CD4-positive, alpha-beta memory T cell (primary cell): ENCODE data around the gene POU2F3. TPM values are rescaled to one million over a fixed set of nuclear protein-coding genes. Genes with fewer than 3 reads are reported as not detected.

ENCODE experiments used
- CTCF ChIA-PET: fragments of 350-600 bp; sonication (Branson Sonifier 250); formaldehyde crosslinking; loops from one replicate; lab custom pipeline; 2021; ENCODE audit warnings: inconsistent platforms; ENCODE audit not compliant: partially characterized antibody; lab: Charles Lee
- POLR2A ChIA-PET: fragments of 350-600 bp; sonication (Branson Sonifier 250); formaldehyde crosslinking; loops from one replicate; lab custom pipeline; 2021; ENCODE audit not compliant: partially characterized antibody; lab: Charles Lee
- DNase-seq, 5 donors: peaks; one replicate each; pipeline versions ENCODE4 v3.0.0 to v3.0.0-alpha.2; 2020 to 2022; ENCODE audit warnings: mixed read lengths in 1 of 5
- H3K27ac ChIP-seq: one replicate; pipeline ENCODE4 v1.7.0; 2013; ENCODE audit warnings: low read depth, low read length
- H3K27me3 ChIP-seq: 2 replicates; pipeline ENCODE4 v1.7.0; 2013; ENCODE audit warnings: mild to moderate bottlenecking, low read length, moderate library complexity; ENCODE audit not compliant: insufficient read depth
- H3K36me3 ChIP-seq: 2 replicates; pipeline ENCODE4 v1.7.0; 2013; ENCODE audit warnings: mild to moderate bottlenecking, low read length, moderate library complexity; ENCODE audit not compliant: insufficient read depth
- H3K4me1 ChIP-seq: 2 replicates; pipeline ENCODE4 v1.7.0; 2013; ENCODE audit warnings: mild to moderate bottlenecking, low read length, moderate library complexity; ENCODE audit not compliant: insufficient read depth
- H3K4me3 ChIP-seq, 2 donors: one replicate each; pipeline ENCODE4 v1.7.0; 2013; ENCODE audit warnings: low read length in 2 of 2, mild to moderate bottlenecking in 1 of 2
- H3K9me3 ChIP-seq, 2 donors: one replicate each; pipeline ENCODE4 v1.7.0; 2013; ENCODE audit warnings: low read length in 2 of 2, control low read depth in 1 of 2; ENCODE audit not compliant: control insufficient read depth in 1 of 2
- H3K27ac Mint-ChIP-seq, 7 donors: one replicate each; pipeline ENCODE4 v1.8.0; 2020 to 2021; ENCODE audit warnings: mixed read lengths in 7 of 7, mild to moderate bottlenecking in 6 of 7, inconsistent platforms in 3 of 7, moderate library complexity in 3 of 7
- H3K27me3 Mint-ChIP-seq, 2 donors: one replicate each; pipeline ENCODE4 v1.8.0; 2020 to 2021; ENCODE audit warnings: mixed read lengths in 2 of 2
- H3K36me3 Mint-ChIP-seq, 2 donors: one replicate each; pipeline ENCODE4 v1.8.0; 2020 to 2021; ENCODE audit warnings: mixed read lengths in 2 of 2, inconsistent platforms in 1 of 2, mild to moderate bottlenecking in 1 of 2
- H3K4me1 Mint-ChIP-seq, 4 donors: one replicate each; pipeline ENCODE4 v1.8.0; 2020 to 2021; ENCODE audit warnings: mixed read lengths in 4 of 4, mild to moderate bottlenecking in 1 of 4
- H3K4me3 Mint-ChIP-seq, 8 donors: one replicate each; pipeline ENCODE4 v1.8.0; 2020 to 2021; ENCODE audit warnings: mixed read lengths in 8 of 8, mild to moderate bottlenecking in 7 of 8, moderate library complexity in 6 of 8, inconsistent platforms in 3 of 8
- H3K9me3 Mint-ChIP-seq, 8 donors: one replicate each; pipeline ENCODE4 v1.8.0; 2020 to 2021; ENCODE audit warnings: mixed read lengths in 8 of 8, mild to moderate bottlenecking in 5 of 8, inconsistent platforms in 3 of 8, moderate library complexity in 1 of 8
- intact Hi-C: fragments of 100-400 bp; cut with micrococcal nuclease; formaldehyde crosslinking; loops from one replicate; pipeline ENCODE4 v1.15.1; 2023
- polyA plus RNA-seq, 2 donors: library from polyadenylated mRNA; unstranded; fragments of 300-500 nt; fragmentation: Illumina TruSeq; gene quantifications; one replicate each; pipeline ENCODE4 v1.2.3, GENCODE V29; 2021
- total RNA-seq, 2 experiments: library from RNA; stranded (reverse); gene quantifications; one replicate each; pipeline ENCODE4 v1.2.3, GENCODE V29; 2021

POU2F3 gene
- total and polyA plus RNA-seq, 4 experiments from 2014 or later, result not detected

DNA sequence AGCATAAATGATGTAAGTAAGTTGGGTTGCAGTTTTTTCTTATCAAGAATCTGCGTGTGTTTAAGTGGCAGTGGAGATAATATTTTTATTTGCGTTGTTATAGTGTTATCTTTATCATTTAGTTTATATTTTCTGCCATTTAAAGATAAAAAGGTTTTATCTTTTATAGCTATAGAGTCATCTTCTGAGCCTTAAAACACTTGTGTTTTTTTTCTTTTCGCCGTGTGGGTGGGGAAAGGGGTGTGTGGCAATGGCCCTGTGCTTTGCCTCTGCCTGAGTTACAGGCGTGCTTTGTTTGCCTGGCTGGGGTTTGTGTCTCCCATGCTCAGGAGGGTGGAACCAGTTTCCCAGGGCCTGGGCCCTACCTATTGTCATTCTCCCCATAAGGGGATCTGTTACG lies 112.5 kb downstream of the POU2F3 start:
- peaks cover 0 to 17% of the 10 kb centered on the region in 2 donors for H3K36me3 Mint-ChIP-seq
- Histone ChIP-seq H3K36me3 (no peaks in the 10 kb centered on the region), H3K4me3 (no peak overlapping the region), H3K4me1 (no peaks in the 10 kb centered on the region), H3K9me3 (no peaks in the 10 kb centered on the region), H3K27me3 (peaks cover 3% of the 10 kb centered on the region), H3K27ac (no peak overlapping the region)
- no peaks in the 10 kb centered on the region for H3K9me3 Mint-ChIP-seq
- DNase-seq, result no peak
- peaks cover 18 to 29% of the 10 kb centered on the region in 2 donors for H3K27me3 Mint-ChIP-seq
- CTCF ChIA-PET, result no interaction called here
- H3K27ac Mint-ChIP-seq, result no peak overlapping the region
- H3K4me3 Mint-ChIP-seq, result no peak overlapping the region
- peaks cover 0 to 4% (median 2%) of the 10 kb centered on the region in 4 donors for H3K4me1 Mint-ChIP-seq
- intact Hi-C loops, result no loop called here
- POLR2A ChIA-PET, result no interaction called here

DNA sequence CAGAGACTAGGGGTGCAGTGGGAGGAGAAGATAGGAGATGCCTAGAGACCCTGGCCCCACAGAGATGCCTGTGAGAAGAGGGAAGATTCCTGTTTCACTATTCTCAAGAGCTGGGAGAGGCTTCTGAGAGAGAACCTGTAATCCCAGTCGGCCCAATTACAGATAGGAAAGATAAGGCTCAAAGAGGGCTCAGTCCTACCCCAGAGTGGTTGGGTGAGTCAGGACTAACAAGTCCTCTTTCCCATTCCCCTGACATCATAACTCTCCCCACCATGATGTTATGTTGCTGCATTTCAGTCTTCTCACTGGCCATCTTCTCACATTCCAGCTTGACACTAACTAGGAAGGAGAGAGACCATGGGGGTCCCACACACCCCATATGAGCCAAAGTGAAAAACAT lies 114.1 kb downstream of the POU2F3 start:
- no peak for DNase-seq
- no peaks in the 10 kb centered on the region for H3K36me3 ChIP-seq
- Mint-ChIP-seq H3K4me3 (no peak overlapping the region), H3K4me1 (peaks cover 0 to 7% (median under 1%) of the 10 kb centered on the region in 4 donors), H3K27ac (no peak overlapping the region), H3K36me3 (peaks cover 0 to 17% of the 10 kb centered on the region in 2 donors), H3K9me3 (no peaks in the 10 kb centered on the region), H3K27me3 (peaks cover 19 to 26% of the 10 kb centered on the region in 2 donors)
- intact Hi-C loops, result no loop called here
- ChIA-PET POLR2A (no interaction called here), CTCF (no interaction called here)
- H3K4me1 ChIP-seq, result no peaks in the 10 kb centered on the region
- H3K27me3 ChIP-seq, result no peaks in the 10 kb centered on the region
- H3K27ac ChIP-seq, result no peak overlapping the region
- H3K9me3 ChIP-seq, result no peaks in the 10 kb centered on the region
- no peak overlapping the region for H3K4me3 ChIP-seq

DNA sequence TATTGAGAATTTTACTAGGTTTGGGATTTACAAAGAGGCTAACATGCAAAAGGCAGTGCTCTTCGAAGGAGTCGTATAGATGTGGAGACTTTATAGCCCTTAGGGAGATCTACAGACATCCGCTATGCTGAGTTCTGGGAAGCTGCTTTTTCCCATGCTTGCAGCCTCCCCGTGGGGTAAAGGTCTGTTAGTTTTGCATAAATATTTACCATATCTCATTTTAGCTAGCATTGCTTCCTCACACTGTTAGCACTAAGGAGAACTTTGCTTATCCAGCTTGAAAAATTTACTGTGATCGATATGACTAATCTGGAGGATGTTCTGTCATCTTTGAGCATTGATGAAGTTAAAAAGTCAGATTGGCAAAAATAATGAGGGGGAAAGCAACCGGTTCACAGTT lies 114.8 kb downstream of the POU2F3 start:
- Histone ChIP-seq H3K4me3 (no peak overlapping the region), H3K27ac (no peak overlapping the region), H3K36me3 (no peaks in the 10 kb centered on the region), H3K4me1 (no peaks in the 10 kb centered on the region), H3K27me3 (no peaks in the 10 kb centered on the region), H3K9me3 (no peaks in the 10 kb centered on the region)
- peaks cover 13 to 25% of the 10 kb centered on the region in 2 donors for H3K27me3 Mint-ChIP-seq
- peaks cover 0 to 7% (median under 1%) of the 10 kb centered on the region in 4 donors for H3K4me1 Mint-ChIP-seq
- H3K4me3 Mint-ChIP-seq, result no peak overlapping the region
- intact Hi-C loops, result no loop called here
- H3K36me3 Mint-ChIP-seq, result peaks cover 0 to 17% of the 10 kb centered on the region in 2 donors
- no peak for DNase-seq
- ChIA-PET CTCF (interaction anchor here (0.6 to 1.9 kb wide), 2 partner anchors 10 to 19 kb away, joined by 3 to 4 read pairs; partner anchors contain the start of gene ARHGEF12), POLR2A (no interaction called here)
- no peak overlapping the region for H3K27ac Mint-ChIP-seq
- H3K9me3 Mint-ChIP-seq, result no peaks in the 10 kb centered on the region

DNA sequence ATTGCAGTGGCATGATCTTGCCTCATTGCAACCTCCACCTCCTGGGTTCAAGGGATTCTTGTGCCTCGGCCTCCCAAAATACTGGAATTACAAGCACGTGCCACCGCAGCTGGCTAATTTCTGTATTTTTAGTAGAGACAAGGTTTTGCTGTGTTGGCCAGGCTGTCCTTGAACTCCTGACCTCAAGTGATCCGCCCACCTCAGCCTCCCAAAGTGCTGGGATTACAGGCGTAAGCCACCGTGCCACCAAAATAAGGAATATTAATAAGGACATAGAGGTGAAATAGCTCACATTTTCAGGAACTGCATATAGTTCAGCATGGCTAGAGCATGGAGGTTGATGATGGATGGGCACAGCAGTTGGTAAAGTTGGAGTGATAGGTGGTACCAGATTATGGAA lies 117.7 kb downstream of the POU2F3 start:
- Histone ChIP-seq H3K27me3 (no peaks in the 10 kb centered on the region), H3K4me3 (no peak overlapping the region), H3K36me3 (no peaks in the 10 kb centered on the region), H3K4me1 (no peaks in the 10 kb centered on the region), H3K9me3 (no peaks in the 10 kb centered on the region), H3K27ac (no peak overlapping the region)
- intact Hi-C loops, result no loop called here
- Mint-ChIP-seq H3K4me3 (no peak overlapping the region), H3K36me3 (peaks cover 0 to 13% of the 10 kb centered on the region in 2 donors), H3K4me1 (peaks cover 0 to 4% (median 0%) of the 10 kb centered on the region in 4 donors), H3K27me3 (peaks cover 8 to 12% of the 10 kb centered on the region in 2 donors), H3K9me3 (no peaks in the 10 kb centered on the region), H3K27ac (no peak overlapping the region)
- ChIA-PET CTCF (no interaction called here), POLR2A (no interaction called here)
- DNase-seq, result no peak

DNA sequence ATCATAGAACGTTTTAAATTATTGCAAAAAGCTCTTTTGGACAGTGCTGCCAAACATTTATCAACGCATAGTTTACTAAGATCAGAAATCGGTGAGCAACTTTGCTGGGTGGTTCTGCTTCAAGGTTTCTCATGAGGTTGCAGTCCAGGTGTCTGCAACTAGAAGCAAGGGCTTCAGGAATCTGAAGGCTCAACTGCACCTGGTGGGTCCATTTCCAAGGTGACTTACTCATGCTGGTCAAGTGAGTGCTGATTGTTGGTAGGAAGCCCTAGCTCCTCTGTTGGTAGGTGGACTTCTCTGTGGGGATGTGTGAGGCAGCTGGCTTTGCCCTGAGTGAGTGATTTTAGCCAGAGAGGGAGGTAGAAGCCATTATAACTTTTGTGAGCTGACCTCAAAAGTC lies 118.8 kb downstream of the POU2F3 start:
- intact Hi-C loops, result no loop called here
- Mint-ChIP-seq H3K4me1 (peaks cover 0 to 4% (median 0%) of the 10 kb centered on the region in 4 donors), H3K27me3 (peaks cover 6 to 12% of the 10 kb centered on the region in 2 donors), H3K4me3 (no peak overlapping the region), H3K27ac (no peak overlapping the region), H3K36me3 (peaks cover 0 to 9% of the 10 kb centered on the region in 2 donors), H3K9me3 (no peaks in the 10 kb centered on the region)
- Histone ChIP-seq H3K4me3 (no peak overlapping the region), H3K36me3 (no peaks in the 10 kb centered on the region), H3K9me3 (no peaks in the 10 kb centered on the region), H3K4me1 (no peaks in the 10 kb centered on the region), H3K27ac (no peak overlapping the region), H3K27me3 (no peaks in the 10 kb centered on the region)
- ChIA-PET CTCF (interaction anchor here (1.0 kb wide), 1 partner anchor 24 kb away, joined by 3 read pairs; no protein-coding TSS in a partner anchor), POLR2A (no interaction called here)
- no peak for DNase-seq

DNA sequence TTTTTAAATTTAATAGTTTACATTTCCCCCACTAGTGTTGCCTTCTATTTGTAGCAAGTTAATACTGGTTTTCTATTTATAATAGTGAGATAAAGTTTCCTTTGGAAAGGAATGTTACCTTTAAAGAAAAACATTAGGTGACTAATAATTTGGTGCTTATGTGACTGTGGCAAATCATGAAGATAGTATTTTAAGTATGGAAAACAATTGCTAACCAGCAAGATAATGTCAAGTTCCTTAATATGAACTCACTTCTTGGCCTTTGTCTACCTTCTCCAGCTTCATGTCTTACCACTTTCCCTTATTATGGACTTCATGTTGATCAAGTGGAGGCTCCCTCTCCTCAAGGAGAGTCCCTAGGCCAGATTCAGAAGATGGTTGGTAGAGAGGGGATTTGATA lies 123.5 kb downstream of the POU2F3 start:
- no peak overlapping the region for H3K4me3 ChIP-seq
- no peak for DNase-seq
- ChIA-PET CTCF (no interaction called here), POLR2A (no interaction called here)
- no peak overlapping the region for H3K27ac ChIP-seq
- Mint-ChIP-seq H3K27ac (no peak overlapping the region), H3K9me3 (no peaks in the 10 kb centered on the region), H3K36me3 (no peaks in the 10 kb centered on the region), H3K4me3 (no peak overlapping the region), H3K4me1 (peaks cover 0 to 1% (median 0%) of the 10 kb centered on the region in 4 donors), H3K27me3 (peaks cover 2 to 6% of the 10 kb centered on the region in 2 donors)
- intact Hi-C loops, result no loop called here
- no peaks in the 10 kb centered on the region for H3K27me3 ChIP-seq
- no peaks in the 10 kb centered on the region for H3K36me3 ChIP-seq
- H3K9me3 ChIP-seq, result no peaks in the 10 kb centered on the region
- H3K4me1 ChIP-seq, result no peaks in the 10 kb centered on the region

DNA sequence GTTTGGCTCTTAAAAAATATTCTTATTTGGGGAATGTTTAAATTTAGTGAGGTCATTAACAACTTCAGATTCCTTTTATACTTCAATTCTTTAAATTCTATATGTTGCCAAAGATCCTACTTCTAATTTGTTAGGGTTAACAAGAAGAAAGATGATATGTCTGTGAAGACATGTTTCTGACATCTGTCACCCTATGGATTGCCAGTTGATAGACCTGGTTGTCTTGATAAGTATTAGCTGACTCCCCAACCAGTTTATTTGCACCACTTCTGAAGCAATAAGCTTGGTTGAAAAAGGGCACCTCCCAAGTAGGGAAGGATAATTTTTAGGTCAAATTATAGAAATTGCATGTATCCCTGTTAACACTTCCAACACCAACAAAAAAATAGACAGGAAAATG lies 125.6 kb downstream of the POU2F3 start:
- intact Hi-C loops, result no loop called here
- H3K4me3 Mint-ChIP-seq, result no peak overlapping the region
- peaks cover 0 to 1% (median 0%) of the 10 kb centered on the region in 4 donors for H3K4me1 Mint-ChIP-seq
- H3K36me3 ChIP-seq, result no peaks in the 10 kb centered on the region
- H3K27me3 ChIP-seq, result no peaks in the 10 kb centered on the region
- H3K9me3 Mint-ChIP-seq, result no peaks in the 10 kb centered on the region
- POLR2A ChIA-PET, result no interaction called here
- H3K4me1 ChIP-seq, result no peaks in the 10 kb centered on the region
- no peak for DNase-seq
- no peaks in the 10 kb centered on the region for H3K36me3 Mint-ChIP-seq
- peaks cover 1 to 2% of the 10 kb centered on the region in 2 donors for H3K27me3 Mint-ChIP-seq
- CTCF ChIA-PET, result interaction anchor here (0.5 kb wide), 1 partner anchor 61 kb away, joined by 3 read pairs; no protein-coding TSS in a partner anchor
- H3K4me3 ChIP-seq, result no peak overlapping the region
- no peaks in the 10 kb centered on the region for H3K9me3 ChIP-seq
- H3K27ac ChIP-seq, result no peak overlapping the region
- no peak overlapping the region for H3K27ac Mint-ChIP-seq
